ENCODE results near the gene B4GALT5. TPM values are rescaled to one million over a fixed set of nuclear protein-coding genes. Genes with fewer than 3 reads are reported as not detected.

Gene B4GALT5
- polyA plus RNA-seq, 1 of the 3 experiments (the other 2 are of a cell fraction), result 35.1 TPM

GRCh38 chr20:49712646-49712995 lies 1.1 kb downstream of the B4GALT5 start:
- no peak for TF ChIP-seq ELF1 (IDR thresholded peaks at IDR 0.05)
- TF ChIP-seq RCOR1 (IDR thresholded peaks at IDR 0.05; ENCODE audit: low read length), result no peak
- no peak for TF ChIP-seq REST (IDR thresholded peaks at IDR 0.05; ENCODE audit: low read depth, low read length)
- no peak for TF ChIP-seq JUND (IDR thresholded peaks at IDR 0.05)
- no peak for TF ChIP-seq USF2 (IDR thresholded peaks at IDR 0.05; ENCODE audit: borderline replicate concordance, low read depth, low read length)
- TF ChIP-seq NRF1 (IDR thresholded peaks at IDR 0.05; ENCODE audit: low read depth, low read length), result no peak
- no peak for TF ChIP-seq TEAD4 (IDR thresholded peaks at IDR 0.05; ENCODE audit: borderline replicate concordance, insufficient read depth)
- no peaks in the 10 kb centered on the region for H3K36me3 ChIP-seq (replicated peaks in 1 of 2; ENCODE audit: control insufficient read depth in 1 of 2, insufficient read depth in 2 of 2, low read length in 1 of 2)
- H2AFZ ChIP-seq (ENCODE audit: low read depth), result no peak overlapping the region
- peaks cover 41% of the 10 kb centered on the region for H4K20me1 ChIP-seq (ENCODE audit: insufficient read depth)
- H3K27me3 ChIP-seq (ENCODE audit: insufficient read depth), result no peaks in the 10 kb centered on the region
- H3K4me3 ChIP-seq (ENCODE audit: low read depth in 2 of 2, low read length in 1 of 2), result peak overlapping the region; percentile 71 to 93
- H3K4me1 ChIP-seq (ENCODE audit: control insufficient read depth in 1 of 2, insufficient read depth in 2 of 2, low read depth in 1 of 2, low read length in 1 of 2), result peaks cover 6 to 8% of the 10 kb centered on the region in 2 experiments; a peak in 3 of 4 replicates
- H3K9ac ChIP-seq, result peak overlapping the region; percentile 88
- POLR2A ChIA-PET, result no interaction called here
- H3K9me3 ChIP-seq, result no peaks in the 10 kb centered on the region
- peaks cover 63% of the 10 kb centered on the region for H3K79me2 ChIP-seq (ENCODE audit: insufficient read depth)
- no peaks in the 10 kb centered on the region for H3F3A ChIP-seq (replicated peaks; ENCODE audit: insufficient read depth)
- H3K4me2 ChIP-seq, result peak overlapping the region; percentile 88
- CTCF ChIA-PET, result interaction anchor here (1.5 kb wide), 1 partner anchor 11 kb away, joined by 6 read pairs; no protein-coding TSS in a partner anchor
- peak overlapping the region in 1 of 2 experiments; percentile 2; a peak in 1 of 4 replicates for H3K27ac ChIP-seq (ENCODE audit: low read depth in 2 of 2, low read length in 1 of 2)
- no peaks in the 10 kb centered on the region for H3K9me2 ChIP-seq
- 1% methylated on average over 6 of the region's 6 CpGs for WGBS (ENCODE audit: low lambda C conversion rate)
- no peak for DNase-seq

GRCh38 chr20:49712118-49712517 lies 1.6 kb downstream of the B4GALT5 start:
- Histone ChIP-seq H3K27me3 (ENCODE audit: insufficient read depth) (no peaks in the 10 kb centered on the region), H4K20me1 (ENCODE audit: insufficient read depth) (peaks cover 46% of the 10 kb centered on the region), H3K4me2 (peak overlapping the region; percentile 88), H3K9me3 (no peaks in the 10 kb centered on the region), H3K27ac (ENCODE audit: low read depth in 2 of 2, low read length in 1 of 2) (no peak overlapping the region), H3K4me1 (ENCODE audit: control insufficient read depth in 1 of 2, insufficient read depth in 2 of 2, low read depth in 1 of 2, low read length in 1 of 2) (peaks cover 6 to 9% of the 10 kb centered on the region in 2 experiments; a peak in 3 of 4 replicates), H3K79me2 (ENCODE audit: insufficient read depth) (peaks cover 68% of the 10 kb centered on the region), H3F3A (replicated peaks; ENCODE audit: insufficient read depth) (no peaks in the 10 kb centered on the region), H3K9ac (peak overlapping the region; percentile 88; the same call in 1 of the 2 replicates), H3K36me3 (replicated peaks in 1 of 2; ENCODE audit: control insufficient read depth in 1 of 2, insufficient read depth in 2 of 2, low read length in 1 of 2) (no peaks in the 10 kb centered on the region), H3K9me2 (no peaks in the 10 kb centered on the region), H2AFZ (ENCODE audit: low read depth) (no peak overlapping the region), H3K4me3 (ENCODE audit: low read depth in 2 of 2, low read length in 1 of 2) (peak overlapping the region; percentile 71 to 93)
- POLR2A ChIA-PET, result no interaction called here
- TF ChIP-seq PBX3 (IDR thresholded peaks at IDR 0.05), result no peak
- no peak for TF ChIP-seq FOXM1 (IDR thresholded peaks at IDR 0.05; ENCODE audit: low read depth)
- 61% methylated on average over 4 of the region's 4 CpGs for WGBS (ENCODE audit: low lambda C conversion rate)
- CTCF ChIA-PET, result interaction anchor here (1.5 kb wide), 1 partner anchor 10 kb away, joined by 6 read pairs; no protein-coding TSS in a partner anchor
- DNase-seq, result no peak

Measured in SK-N-SH (cell line).